SK-N-SH treated with all-trans-retinoic acid at 6 μM for 48 hours (cell line): ENCODE data around the gene PPFIA1.

ENCODE experiments used
- ARNTL ChIP-seq: fragments of 450-650 bp; formaldehyde crosslinking; IDR thresholded peaks from 2 replicates; pipeline ENCODE4 v1.5.0; 2020; ENCODE audit warnings: low read depth, mild to moderate bottlenecking, moderate library complexity, borderline replicate concordance
- OSR1 ChIP-seq: fragments of 250-450 bp; sonication (Bioruptor Pico); IDR thresholded peaks from 2 replicates; pipeline ENCODE4 v1.8.0; 2022; ENCODE audit warnings: moderate library complexity, mild to moderate bottlenecking, inconsistent platforms
- TCF4 ChIP-seq: fragments of 250-450 bp; sonication (Bioruptor Pico); IDR thresholded peaks from 2 replicates; pipeline ENCODE4 v1.8.0; 2021; ENCODE audit warnings: mild to moderate bottlenecking, moderate library complexity, borderline replicate concordance
- ZC3H10 ChIP-seq: fragments of 250-450 bp; sonication (Bioruptor Pico); IDR thresholded peaks from 2 replicates; pipeline ENCODE4 v1.5.1; 2021; ENCODE audit warnings: mild to moderate bottlenecking, moderate library complexity
- ZFP30 ChIP-seq: fragments of 450-650 bp; formaldehyde crosslinking; IDR thresholded peaks from 2 replicates; pipeline ENCODE4 v1.5.0; 2022; ENCODE audit warnings: mild to moderate bottlenecking, moderate library complexity
- TF ChIP-seq, protein P1 (sequence below): fragments of 250-450 bp; sonication (Bioruptor Pico); IDR thresholded peaks from 2 replicates; pipeline ENCODE4 v1.5.0; 2020; ENCODE audit warnings: mild to moderate bottlenecking, moderate library complexity
- TF ChIP-seq, protein P2 (sequence below): fragments of 250-450 bp; sonication (Bioruptor Pico); IDR thresholded peaks from 2 replicates; pipeline ENCODE4 v1.5.1; 2020; ENCODE audit warnings: low read depth, mild to moderate bottlenecking, moderate library complexity
- TF ChIP-seq, protein P3 (sequence below): fragments of 250-450 bp; sonication (Bioruptor Pico); IDR thresholded peaks from 2 replicates; pipeline ENCODE4 v1.8.0; 2020; ENCODE audit warnings: mild to moderate bottlenecking, moderate library complexity, borderline replicate concordance

DNA sequence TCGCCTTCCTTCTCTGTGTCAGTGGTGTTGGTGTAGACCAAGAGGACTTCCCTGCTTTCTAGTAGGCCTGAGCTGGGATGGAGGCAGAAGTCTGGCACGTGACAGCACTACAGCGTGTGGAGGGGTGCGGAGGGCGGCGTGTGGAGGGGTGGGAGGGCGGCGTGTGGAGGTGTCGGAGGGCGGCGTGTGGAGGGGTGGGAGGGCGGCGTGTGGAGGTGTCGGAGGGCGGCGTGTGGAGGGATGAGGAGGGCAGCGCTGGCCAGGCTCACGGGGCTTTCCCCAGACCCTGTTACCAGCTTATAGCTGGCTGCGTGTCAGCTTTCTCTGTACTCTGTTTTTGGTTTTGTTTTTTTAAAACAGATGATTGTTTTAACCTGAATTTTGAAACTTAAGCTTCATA lies 82.1 kb downstream of the PPFIA1 start:
- no peak for TF ChIP-seq TCF4 (CRISPR knock-in tag)
- TF ChIP-seq, protein P1, sequence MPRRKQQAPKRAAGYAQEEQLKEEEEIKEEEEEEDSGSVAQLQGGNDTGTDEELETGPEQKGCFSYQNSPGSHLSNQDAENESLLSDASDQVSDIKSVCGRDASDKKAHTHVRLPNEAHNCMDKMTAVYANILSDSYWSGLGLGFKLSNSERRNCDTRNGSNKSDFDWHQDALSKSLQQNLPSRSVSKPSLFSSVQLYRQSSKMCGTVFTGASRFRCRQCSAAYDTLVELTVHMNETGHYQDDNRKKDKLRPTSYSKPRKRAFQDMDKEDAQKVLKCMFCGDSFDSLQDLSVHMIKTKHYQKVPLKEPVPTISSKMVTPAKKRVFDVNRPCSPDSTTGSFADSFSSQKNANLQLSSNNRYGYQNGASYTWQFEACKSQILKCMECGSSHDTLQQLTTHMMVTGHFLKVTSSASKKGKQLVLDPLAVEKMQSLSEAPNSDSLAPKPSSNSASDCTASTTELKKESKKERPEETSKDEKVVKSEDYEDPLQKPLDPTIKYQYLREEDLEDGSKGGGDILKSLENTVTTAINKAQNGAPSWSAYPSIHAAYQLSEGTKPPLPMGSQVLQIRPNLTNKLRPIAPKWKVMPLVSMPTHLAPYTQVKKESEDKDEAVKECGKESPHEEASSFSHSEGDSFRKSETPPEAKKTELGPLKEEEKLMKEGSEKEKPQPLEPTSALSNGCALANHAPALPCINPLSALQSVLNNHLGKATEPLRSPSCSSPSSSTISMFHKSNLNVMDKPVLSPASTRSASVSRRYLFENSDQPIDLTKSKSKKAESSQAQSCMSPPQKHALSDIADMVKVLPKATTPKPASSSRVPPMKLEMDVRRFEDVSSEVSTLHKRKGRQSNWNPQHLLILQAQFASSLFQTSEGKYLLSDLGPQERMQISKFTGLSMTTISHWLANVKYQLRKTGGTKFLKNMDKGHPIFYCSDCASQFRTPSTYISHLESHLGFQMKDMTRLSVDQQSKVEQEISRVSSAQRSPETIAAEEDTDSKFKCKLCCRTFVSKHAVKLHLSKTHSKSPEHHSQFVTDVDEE (CRISPR knock-in tag), result no peak
- no peak for TF ChIP-seq ARNTL (CRISPR knock-in tag)
- TF ChIP-seq, protein P2, sequence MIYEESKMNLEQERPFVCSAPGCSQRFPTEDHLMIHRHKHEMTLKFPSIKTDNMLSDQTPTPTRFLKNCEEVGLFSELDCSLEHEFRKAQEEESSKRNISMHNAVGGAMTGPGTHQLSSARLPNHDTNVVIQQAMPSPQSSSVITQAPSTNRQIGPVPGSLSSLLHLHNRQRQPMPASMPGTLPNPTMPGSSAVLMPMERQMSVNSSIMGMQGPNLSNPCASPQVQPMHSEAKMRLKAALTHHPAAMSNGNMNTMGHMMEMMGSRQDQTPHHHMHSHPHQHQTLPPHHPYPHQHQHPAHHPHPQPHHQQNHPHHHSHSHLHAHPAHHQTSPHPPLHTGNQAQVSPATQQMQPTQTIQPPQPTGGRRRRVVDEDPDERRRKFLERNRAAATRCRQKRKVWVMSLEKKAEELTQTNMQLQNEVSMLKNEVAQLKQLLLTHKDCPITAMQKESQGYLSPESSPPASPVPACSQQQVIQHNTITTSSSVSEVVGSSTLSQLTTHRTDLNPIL (CRISPR knock-in tag), result no peak
- TF ChIP-seq, protein P3, sequence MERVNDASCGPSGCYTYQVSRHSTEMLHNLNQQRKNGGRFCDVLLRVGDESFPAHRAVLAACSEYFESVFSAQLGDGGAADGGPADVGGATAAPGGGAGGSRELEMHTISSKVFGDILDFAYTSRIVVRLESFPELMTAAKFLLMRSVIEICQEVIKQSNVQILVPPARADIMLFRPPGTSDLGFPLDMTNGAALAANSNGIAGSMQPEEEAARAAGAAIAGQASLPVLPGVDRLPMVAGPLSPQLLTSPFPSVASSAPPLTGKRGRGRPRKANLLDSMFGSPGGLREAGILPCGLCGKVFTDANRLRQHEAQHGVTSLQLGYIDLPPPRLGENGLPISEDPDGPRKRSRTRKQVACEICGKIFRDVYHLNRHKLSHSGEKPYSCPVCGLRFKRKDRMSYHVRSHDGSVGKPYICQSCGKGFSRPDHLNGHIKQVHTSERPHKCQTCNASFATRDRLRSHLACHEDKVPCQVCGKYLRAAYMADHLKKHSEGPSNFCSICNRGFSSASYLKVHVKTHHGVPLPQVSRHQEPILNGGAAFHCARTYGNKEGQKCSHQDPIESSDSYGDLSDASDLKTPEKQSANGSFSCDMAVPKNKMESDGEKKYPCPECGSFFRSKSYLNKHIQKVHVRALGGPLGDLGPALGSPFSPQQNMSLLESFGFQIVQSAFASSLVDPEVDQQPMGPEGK (CRISPR knock-in tag), result no peak
- no peak for TF ChIP-seq ZC3H10 (CRISPR knock-in tag)
- no peak for TF ChIP-seq ZFP30 (CRISPR knock-in tag)
- TF ChIP-seq OSR1 (CRISPR knock-in tag), result no peak
